WTC11 (cell line): ENCODE measurements around the gene FAM124B. TPM values are rescaled to one million over a fixed set of nuclear protein-coding genes. Genes with fewer than 3 reads are reported as not detected.

Experiments used
- ATAC-seq: fragments of 200-7000 bp; cut with Tn5 transposase; 2 replicates; pipeline ENCODE4 v1.10.0; 2021; ENCODE audit warnings: mild to moderate bottlenecking, moderate library complexity
- CTCF ChIA-PET: fragments of 300-600 bp; sonication (Branson Sonifier 250); formaldehyde crosslinking; loops from one replicate; lab custom pipeline; 2021; ENCODE audit warnings: antibody characterized with exemption; lab: Charles Lee
- POLR2A ChIA-PET: fragments of 350-600 bp; sonication (Branson Sonifier 250); formaldehyde crosslinking; loops from one replicate; lab custom pipeline; 2021; ENCODE audit warnings: antibody characterized with exemption; lab: Charles Lee
- DNase-seq: peaks from one replicate; pipeline ENCODE4 v3.0.0; 2021; ENCODE audit warnings: low spot score
- H3K27ac Mint-ChIP-seq: 2 replicates; pipeline ENCODE4 v1.8.0; 2021; ENCODE audit warnings: mixed read lengths
- H3K27me3 Mint-ChIP-seq: 2 replicates; pipeline ENCODE4 v1.8.0; 2021; ENCODE audit warnings: low read depth, mild to moderate bottlenecking, moderate library complexity, mixed read lengths
- H3K36me3 Mint-ChIP-seq: 2 replicates; pipeline ENCODE4 v1.8.0; 2021; ENCODE audit warnings: mixed read lengths
- H3K4me1 Mint-ChIP-seq: 2 replicates; pipeline ENCODE4 v1.8.0; 2022; ENCODE audit warnings: mixed read lengths
- H3K4me3 Mint-ChIP-seq: 2 replicates; pipeline ENCODE4 v1.8.0; 2021; ENCODE audit warnings: mild to moderate bottlenecking, moderate library complexity, mixed read lengths
- H3K9me3 Mint-ChIP-seq: 2 replicates; pipeline ENCODE4 v1.8.0; 2021; ENCODE audit warnings: mixed read lengths
- CREB1 ChIP-seq: sonication (generic); formaldehyde crosslinking; IDR thresholded peaks from 2 replicates; pipeline ENCODE4 v1.8.0; 2023; ENCODE audit warnings: mild to moderate bottlenecking, missing genetic modification reagents
- HMGA2 ChIP-seq: fragments of 250-450 bp; sonication (Bioruptor Pico); IDR thresholded peaks from 2 replicates; pipeline ENCODE4 v1.4.0; 2021; ENCODE audit warnings: mild to moderate bottlenecking, moderate library complexity
- PRRX2 ChIP-seq: fragments of 250-450 bp; sonication (Bioruptor Pico); IDR thresholded peaks from 2 replicates; pipeline ENCODE4 v1.8.0; 2021; ENCODE audit warnings: mild to moderate bottlenecking
- SOX15 ChIP-seq: fragments of 250-450 bp; sonication (Bioruptor Pico); IDR thresholded peaks from 2 replicates; pipeline ENCODE4 v1.9.0; 2021; ENCODE audit warnings: mild to moderate bottlenecking
- SP1 ChIP-seq: sonication (generic); formaldehyde crosslinking; conservative IDR thresholded peaks from 2 replicates; pipeline ENCODE4 v1.8.1; 2022; ENCODE audit warnings: missing genetic modification reagents
- ZNF219 ChIP-seq: sonication (generic); formaldehyde crosslinking; IDR thresholded peaks from 2 replicates; pipeline ENCODE4 v1.8.0; 2023; ENCODE audit warnings: missing genetic modification reagents, mild to moderate bottlenecking, borderline replicate concordance
- ZNF423 ChIP-seq: fragments of 250-450 bp; sonication (Bioruptor Pico); IDR thresholded peaks from 2 replicates; pipeline ENCODE4 v2.1.2; 2022; ENCODE audit warnings: mild to moderate bottlenecking, moderate library complexity
- total RNA-seq: library from RNA; stranded (reverse); gene quantifications from 3 replicates; pipeline ENCODE4 v1.2.3, GENCODE V29; 2021
- TF ChIP-seq, protein P1 (sequence below): sonication (generic); formaldehyde crosslinking; IDR thresholded peaks from 2 replicates; pipeline ENCODE4 v1.8.0; 2022; ENCODE audit warnings: missing genetic modification reagents
- TF ChIP-seq, protein P2 (sequence below): sonication (generic); formaldehyde crosslinking; IDR thresholded peaks from 2 replicates; pipeline ENCODE4 v1.8.1; 2022; ENCODE audit warnings: low read depth, missing genetic modification reagents, borderline replicate concordance
- TF ChIP-seq, protein P3 (sequence below): sonication (generic); formaldehyde crosslinking; IDR thresholded peaks from 2 replicates; pipeline ENCODE4 v1.8.1; 2023; ENCODE audit warnings: mild to moderate bottlenecking, moderate library complexity, missing genetic modification reagents
- TF ChIP-seq, protein P4 (sequence below): fragments of 250-450 bp; sonication (Bioruptor Pico); IDR thresholded peaks from 2 replicates; pipeline ENCODE4 v1.9.0; 2021; ENCODE audit warnings: mild to moderate bottlenecking, borderline replicate concordance
- TF ChIP-seq, protein P5 (sequence below): sonication (generic); formaldehyde crosslinking; IDR thresholded peaks from 2 replicates; pipeline ENCODE4 v1.8.1; 2023; ENCODE audit warnings: mild to moderate bottlenecking, missing genetic modification reagents, moderate library complexity
- TF ChIP-seq, protein P6 (sequence below): fragments of 250-450 bp; sonication (Bioruptor Pico); IDR thresholded peaks from 2 replicates; pipeline ENCODE4 v2.1.2; 2022; ENCODE audit warnings: mild to moderate bottlenecking, moderate library complexity
- TF ChIP-seq, protein P7 (sequence below): sonication (generic); formaldehyde crosslinking; conservative IDR thresholded peaks from 2 replicates; pipeline ENCODE4 v1.8.1; 2023; ENCODE audit warnings: mild to moderate bottlenecking, low read depth, missing genetic modification reagents, moderate library complexity

FAM124B gene
- total RNA-seq, 1 experiment from 2014 or later = 3.7 TPM

DNA sequence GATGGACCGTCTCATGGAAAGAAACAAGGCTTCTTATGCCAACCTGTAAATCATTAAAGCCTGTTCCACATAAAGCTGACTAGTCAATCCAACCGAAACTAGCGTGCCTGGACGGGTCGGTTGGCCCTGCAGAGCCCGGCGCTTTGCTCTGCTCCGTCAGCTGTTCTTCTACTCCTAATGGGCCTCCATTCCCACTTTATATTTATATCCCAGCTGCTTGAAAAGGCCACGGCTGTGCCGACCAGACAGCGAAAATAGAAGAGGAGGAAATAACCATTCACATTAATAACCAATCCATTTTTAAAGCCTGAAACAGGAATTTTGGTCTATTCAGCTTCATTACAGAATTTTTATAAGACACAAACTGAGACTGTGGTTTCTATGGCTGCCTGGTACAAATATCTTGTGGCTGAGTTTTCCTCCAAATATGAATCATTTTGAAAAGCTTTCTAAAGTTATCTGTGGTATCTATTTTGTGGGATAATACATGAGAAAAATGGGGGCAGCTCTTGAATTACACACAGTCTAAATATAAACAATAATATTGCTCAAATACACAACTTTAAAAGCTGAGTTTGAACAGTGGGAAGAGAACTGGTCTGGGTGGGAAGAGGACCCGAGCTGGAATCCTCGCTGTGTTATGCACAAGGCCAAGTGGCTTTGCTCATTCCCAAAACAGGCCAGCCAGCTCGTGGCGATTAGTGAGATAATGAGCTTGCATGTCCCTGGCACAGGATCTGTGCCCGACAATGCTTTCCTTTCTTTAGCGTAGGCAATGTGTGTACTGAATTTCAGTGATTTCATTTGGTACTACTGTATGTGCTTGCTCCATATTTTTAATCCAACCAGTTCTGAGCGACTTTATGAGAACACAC lies 10.5 kb upstream of the FAM124B start:
- CTCF ChIA-PET = interaction anchor here (0.9 kb wide), 1 partner anchor 39 kb away, joined by 3 read pairs; no protein-coding TSS in a partner anchor
- Mint-ChIP-seq H3K36me3 (peaks cover 5% of the 10 kb centered on the region; the same call in 1 of the 2 replicates), H3K9me3 (peaks cover 6% of the 10 kb centered on the region), H3K4me1 (peaks cover 11% of the 10 kb centered on the region), H3K27ac (no peak overlapping the region), H3K27me3 (no peaks in the 10 kb centered on the region), H3K4me3 (no peak overlapping the region)
- no peak for DNase-seq
- no peak for TF ChIP-seq CREB1 (CRISPR knock-in tag)
- TF ChIP-seq, protein P1, sequence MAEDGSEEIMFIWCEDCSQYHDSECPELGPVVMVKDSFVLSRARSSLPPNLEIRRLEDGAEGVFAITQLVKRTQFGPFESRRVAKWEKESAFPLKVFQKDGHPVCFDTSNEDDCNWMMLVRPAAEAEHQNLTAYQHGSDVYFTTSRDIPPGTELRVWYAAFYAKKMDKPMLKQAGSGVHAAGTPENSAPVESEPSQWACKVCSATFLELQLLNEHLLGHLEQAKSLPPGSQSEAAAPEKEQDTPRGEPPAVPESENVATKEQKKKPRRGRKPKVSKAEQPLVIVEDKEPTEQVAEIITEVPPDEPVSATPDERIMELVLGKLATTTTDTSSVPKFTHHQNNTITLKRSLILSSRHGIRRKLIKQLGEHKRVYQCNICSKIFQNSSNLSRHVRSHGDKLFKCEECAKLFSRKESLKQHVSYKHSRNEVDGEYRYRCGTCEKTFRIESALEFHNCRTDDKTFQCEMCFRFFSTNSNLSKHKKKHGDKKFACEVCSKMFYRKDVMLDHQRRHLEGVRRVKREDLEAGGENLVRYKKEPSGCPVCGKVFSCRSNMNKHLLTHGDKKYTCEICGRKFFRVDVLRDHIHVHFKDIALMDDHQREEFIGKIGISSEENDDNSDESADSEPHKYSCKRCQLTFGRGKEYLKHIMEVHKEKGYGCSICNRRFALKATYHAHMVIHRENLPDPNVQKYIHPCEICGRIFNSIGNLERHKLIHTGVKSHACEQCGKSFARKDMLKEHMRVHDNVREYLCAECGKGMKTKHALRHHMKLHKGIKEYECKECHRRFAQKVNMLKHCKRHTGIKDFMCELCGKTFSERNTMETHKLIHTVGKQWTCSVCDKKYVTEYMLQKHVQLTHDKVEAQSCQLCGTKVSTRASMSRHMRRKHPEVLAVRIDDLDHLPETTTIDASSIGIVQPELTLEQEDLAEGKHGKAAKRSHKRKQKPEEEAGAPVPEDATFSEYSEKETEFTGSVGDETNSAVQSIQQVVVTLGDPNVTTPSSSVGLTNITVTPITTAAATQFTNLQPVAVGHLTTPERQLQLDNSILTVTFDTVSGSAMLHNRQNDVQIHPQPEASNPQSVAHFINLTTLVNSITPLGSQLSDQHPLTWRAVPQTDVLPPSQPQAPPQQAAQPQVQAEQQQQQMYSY (CRISPR knock-in tag) = peak; percentile 61; the same call in 1 of the 2 replicates
- ATAC-seq = no peak
- POLR2A ChIA-PET = no interaction called here

DNA sequence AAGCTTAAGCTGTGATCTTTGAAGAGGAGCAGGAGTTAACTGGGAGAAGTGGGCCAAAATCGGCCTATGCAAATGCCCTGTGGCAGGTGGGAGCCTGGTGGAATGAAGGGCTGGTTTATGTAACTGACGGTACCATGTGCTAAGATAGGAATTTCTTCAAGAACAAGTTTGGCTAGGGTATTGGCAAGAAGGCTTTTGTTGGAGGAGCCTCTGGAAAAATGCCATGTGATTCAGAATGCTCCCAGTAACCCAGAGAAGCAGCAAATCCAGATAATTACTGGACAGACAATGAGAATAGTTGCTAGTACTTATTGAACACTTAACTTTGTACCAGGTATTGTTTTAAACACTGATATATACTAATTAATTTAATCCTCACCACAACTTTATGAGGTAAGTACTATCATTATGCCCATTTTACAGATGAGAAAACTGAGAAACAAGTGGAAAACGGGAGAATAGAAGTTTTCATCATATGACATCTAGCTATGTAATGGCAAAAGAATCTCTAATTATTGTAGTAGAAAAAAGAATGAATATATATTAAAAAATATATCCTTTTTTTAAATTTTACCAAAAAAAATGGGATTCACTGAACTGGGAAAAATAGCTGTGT lies 9.1 kb upstream of the FAM124B start:
- H3K4me3 Mint-ChIP-seq = no peak overlapping the region
- TF ChIP-seq, protein P2, sequence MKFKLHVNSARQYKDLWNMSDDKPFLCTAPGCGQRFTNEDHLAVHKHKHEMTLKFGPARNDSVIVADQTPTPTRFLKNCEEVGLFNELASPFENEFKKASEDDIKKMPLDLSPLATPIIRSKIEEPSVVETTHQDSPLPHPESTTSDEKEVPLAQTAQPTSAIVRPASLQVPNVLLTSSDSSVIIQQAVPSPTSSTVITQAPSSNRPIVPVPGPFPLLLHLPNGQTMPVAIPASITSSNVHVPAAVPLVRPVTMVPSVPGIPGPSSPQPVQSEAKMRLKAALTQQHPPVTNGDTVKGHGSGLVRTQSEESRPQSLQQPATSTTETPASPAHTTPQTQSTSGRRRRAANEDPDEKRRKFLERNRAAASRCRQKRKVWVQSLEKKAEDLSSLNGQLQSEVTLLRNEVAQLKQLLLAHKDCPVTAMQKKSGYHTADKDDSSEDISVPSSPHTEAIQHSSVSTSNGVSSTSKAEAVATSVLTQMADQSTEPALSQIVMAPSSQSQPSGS = no peak
- TF ChIP-seq, protein P3, sequence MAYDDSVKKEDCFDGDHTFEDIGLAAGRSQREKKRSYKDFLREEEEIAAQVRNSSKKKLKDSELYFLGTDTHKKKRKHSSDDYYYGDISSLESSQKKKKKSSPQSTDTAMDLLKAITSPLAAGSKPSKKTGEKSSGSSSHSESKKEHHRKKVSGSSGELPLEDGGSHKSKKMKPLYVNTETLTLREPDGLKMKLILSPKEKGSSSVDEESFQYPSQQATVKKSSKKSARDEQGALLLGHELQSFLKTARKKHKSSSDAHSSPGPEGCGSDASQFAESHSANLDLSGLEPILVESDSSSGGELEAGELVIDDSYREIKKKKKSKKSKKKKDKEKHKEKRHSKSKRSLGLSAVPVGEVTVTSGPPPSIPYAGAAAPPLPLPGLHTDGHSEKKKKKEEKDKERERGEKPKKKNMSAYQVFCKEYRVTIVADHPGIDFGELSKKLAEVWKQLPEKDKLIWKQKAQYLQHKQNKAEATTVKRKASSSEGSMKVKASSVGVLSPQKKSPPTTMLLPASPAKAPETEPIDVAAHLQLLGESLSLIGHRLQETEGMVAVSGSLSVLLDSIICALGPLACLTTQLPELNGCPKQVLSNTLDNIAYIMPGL (CRISPR knock-in tag) = no peak
- no peak for TF ChIP-seq CREB1 (CRISPR knock-in tag)
- TF ChIP-seq, protein P4, sequence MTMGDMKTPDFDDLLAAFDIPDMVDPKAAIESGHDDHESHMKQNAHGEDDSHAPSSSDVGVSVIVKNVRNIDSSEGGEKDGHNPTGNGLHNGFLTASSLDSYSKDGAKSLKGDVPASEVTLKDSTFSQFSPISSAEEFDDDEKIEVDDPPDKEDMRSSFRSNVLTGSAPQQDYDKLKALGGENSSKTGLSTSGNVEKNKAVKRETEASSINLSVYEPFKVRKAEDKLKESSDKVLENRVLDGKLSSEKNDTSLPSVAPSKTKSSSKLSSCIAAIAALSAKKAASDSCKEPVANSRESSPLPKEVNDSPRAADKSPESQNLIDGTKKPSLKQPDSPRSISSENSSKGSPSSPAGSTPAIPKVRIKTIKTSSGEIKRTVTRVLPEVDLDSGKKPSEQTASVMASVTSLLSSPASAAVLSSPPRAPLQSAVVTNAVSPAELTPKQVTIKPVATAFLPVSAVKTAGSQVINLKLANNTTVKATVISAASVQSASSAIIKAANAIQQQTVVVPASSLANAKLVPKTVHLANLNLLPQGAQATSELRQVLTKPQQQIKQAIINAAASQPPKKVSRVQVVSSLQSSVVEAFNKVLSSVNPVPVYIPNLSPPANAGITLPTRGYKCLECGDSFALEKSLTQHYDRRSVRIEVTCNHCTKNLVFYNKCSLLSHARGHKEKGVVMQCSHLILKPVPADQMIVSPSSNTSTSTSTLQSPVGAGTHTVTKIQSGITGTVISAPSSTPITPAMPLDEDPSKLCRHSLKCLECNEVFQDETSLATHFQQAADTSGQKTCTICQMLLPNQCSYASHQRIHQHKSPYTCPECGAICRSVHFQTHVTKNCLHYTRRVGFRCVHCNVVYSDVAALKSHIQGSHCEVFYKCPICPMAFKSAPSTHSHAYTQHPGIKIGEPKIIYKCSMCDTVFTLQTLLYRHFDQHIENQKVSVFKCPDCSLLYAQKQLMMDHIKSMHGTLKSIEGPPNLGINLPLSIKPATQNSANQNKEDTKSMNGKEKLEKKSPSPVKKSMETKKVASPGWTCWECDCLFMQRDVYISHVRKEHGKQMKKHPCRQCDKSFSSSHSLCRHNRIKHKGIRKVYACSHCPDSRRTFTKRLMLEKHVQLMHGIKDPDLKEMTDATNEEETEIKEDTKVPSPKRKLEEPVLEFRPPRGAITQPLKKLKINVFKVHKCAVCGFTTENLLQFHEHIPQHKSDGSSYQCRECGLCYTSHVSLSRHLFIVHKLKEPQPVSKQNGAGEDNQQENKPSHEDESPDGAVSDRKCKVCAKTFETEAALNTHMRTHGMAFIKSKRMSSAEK (CRISPR knock-in tag) = no peak
- TF ChIP-seq HMGA2 (CRISPR knock-in tag) = no peak
- TF ChIP-seq SOX15 = no peak
- TF ChIP-seq, protein P5, sequence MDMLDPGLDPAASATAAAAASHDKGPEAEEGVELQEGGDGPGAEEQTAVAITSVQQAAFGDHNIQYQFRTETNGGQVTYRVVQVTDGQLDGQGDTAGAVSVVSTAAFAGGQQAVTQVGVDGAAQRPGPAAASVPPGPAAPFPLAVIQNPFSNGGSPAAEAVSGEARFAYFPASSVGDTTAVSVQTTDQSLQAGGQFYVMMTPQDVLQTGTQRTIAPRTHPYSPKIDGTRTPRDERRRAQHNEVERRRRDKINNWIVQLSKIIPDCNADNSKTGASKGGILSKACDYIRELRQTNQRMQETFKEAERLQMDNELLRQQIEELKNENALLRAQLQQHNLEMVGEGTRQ (CRISPR knock-in tag) = no peak
- TF ChIP-seq ZNF423 (CRISPR knock-in tag) = no peak
- TF ChIP-seq SP1 (CRISPR knock-in tag) = no peak
- no peak for TF ChIP-seq PRRX2
- TF ChIP-seq, protein P6, sequence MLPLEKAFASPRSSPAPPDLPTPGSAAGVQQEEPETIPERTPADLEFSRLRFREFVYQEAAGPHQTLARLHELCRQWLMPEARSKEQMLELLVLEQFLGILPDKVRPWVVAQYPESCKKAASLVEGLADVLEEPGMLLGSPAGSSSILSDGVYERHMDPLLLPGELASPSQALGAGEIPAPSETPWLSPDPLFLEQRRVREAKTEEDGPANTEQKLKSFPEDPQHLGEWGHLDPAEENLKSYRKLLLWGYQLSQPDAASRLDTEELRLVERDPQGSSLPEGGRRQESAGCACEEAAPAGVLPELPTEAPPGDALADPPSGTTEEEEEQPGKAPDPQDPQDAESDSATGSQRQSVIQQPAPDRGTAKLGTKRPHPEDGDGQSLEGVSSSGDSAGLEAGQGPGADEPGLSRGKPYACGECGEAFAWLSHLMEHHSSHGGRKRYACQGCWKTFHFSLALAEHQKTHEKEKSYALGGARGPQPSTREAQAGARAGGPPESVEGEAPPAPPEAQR (CRISPR knock-in tag) = no peak
- TF ChIP-seq, protein P7, sequence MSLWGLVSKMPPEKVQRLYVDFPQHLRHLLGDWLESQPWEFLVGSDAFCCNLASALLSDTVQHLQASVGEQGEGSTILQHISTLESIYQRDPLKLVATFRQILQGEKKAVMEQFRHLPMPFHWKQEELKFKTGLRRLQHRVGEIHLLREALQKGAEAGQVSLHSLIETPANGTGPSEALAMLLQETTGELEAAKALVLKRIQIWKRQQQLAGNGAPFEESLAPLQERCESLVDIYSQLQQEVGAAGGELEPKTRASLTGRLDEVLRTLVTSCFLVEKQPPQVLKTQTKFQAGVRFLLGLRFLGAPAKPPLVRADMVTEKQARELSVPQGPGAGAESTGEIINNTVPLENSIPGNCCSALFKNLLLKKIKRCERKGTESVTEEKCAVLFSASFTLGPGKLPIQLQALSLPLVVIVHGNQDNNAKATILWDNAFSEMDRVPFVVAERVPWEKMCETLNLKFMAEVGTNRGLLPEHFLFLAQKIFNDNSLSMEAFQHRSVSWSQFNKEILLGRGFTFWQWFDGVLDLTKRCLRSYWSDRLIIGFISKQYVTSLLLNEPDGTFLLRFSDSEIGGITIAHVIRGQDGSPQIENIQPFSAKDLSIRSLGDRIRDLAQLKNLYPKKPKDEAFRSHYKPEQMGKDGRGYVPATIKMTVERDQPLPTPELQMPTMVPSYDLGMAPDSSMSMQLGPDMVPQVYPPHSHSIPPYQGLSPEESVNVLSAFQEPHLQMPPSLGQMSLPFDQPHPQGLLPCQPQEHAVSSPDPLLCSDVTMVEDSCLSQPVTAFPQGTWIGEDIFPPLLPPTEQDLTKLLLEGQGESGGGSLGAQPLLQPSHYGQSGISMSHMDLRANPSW (CRISPR knock-in tag) = no peak
- TF ChIP-seq ZNF219 (CRISPR knock-in tag) = no peak
- TF ChIP-seq, all 79 proteins: peak for 0
- ChIA-PET CTCF (no interaction called here), POLR2A (no interaction called here)
- Mint-ChIP-seq H3K4me1 (peaks cover 3% of the 10 kb centered on the region; the same call in 1 of the 2 replicates), H3K27ac (no peak overlapping the region), H3K36me3 (peaks cover 6% of the 10 kb centered on the region), H3K27me3 (no peaks in the 10 kb centered on the region; the same call in none of the 2 replicates), H3K9me3 (peaks cover 6% of the 10 kb centered on the region)
- DNase-seq (no peak), ATAC-seq (no peak)
